IPS-NIHi7 (cell line): ENCODE data around the gene PGBD5.

ENCODE experiments used
- DNase-seq: peaks from one replicate; pipeline ENCODE4 v3.0.0; 2012; ENCODE audit warnings: mixed read lengths; ENCODE audit errors: extremely low spot score

PGBD5 gene

GRCh38 chr1:230349020-230349393 lies 77.1 kb downstream of the PGBD5 start:
- DNase-seq: no peak

GRCh38 chr1:230348386-230349019 lies 77.6 kb downstream of the PGBD5 start:
- DNase-seq: no peak

- no peak for DNase-seq
Measured at GRCh38 chr1:230347896-230348295, 78.2 kb downstream of the PGBD5 start.

GRCh38 chr1:230345139-230345885 lies 80.8 kb downstream of the PGBD5 start:
- DNase-seq: no peak

- no peak for DNase-seq
Measured at GRCh38 chr1:230342699-230343098, 83.4 kb downstream of the PGBD5 start.

GRCh38 chr1:230342019-230342418 lies 84.1 kb downstream of the PGBD5 start:
- DNase-seq: no peak

- no peak for DNase-seq
Measured at GRCh38 chr1:230341162-230341546, 85.0 kb downstream of the PGBD5 start.

GRCh38 chr1:230340526-230341161 lies 85.5 kb downstream of the PGBD5 start:
- no peak for DNase-seq

GRCh38 chr1:230339033-230339432 lies 87.1 kb downstream of the PGBD5 start:
- no peak for DNase-seq

- no peak for DNase-seq
Measured at GRCh38 chr1:230337266-230337665, 88.9 kb downstream of the PGBD5 start.

GRCh38 chr1:230335861-230336522 lies 90.1 kb downstream of the PGBD5 start:
- DNase-seq: no peak

GRCh38 chr1:230334447-230334837 lies 91.7 kb downstream of the PGBD5 start:
- DNase-seq: no peak

- DNase-seq: no peak
Measured at GRCh38 chr1:230333590-230334446, 92.3 kb downstream of the PGBD5 start.

GRCh38 chr1:230332575-230333066 lies 93.5 kb downstream of the PGBD5 start:
- DNase-seq: peak; percentile 76

GRCh38 chr1:230332061-230332460 lies 94.1 kb downstream of the PGBD5 start:
- no peak for DNase-seq

GRCh38 chr1:230330157-230330556 lies 96.0 kb downstream of the PGBD5 start:
- no peak for DNase-seq

GRCh38 chr1:230328342-230329015 lies 97.7 kb downstream of the PGBD5 start:
- no peak for DNase-seq

- peak; percentile 60 for DNase-seq
Measured at GRCh38 chr1:230327892-230328284, 98.2 kb downstream of the PGBD5 start.

GRCh38 chr1:230326971-230327891 lies 98.9 kb downstream of the PGBD5 start:
- no peak for DNase-seq

- no peak for DNase-seq
Measured at GRCh38 chr1:230323686-230324085, 102.4 kb downstream of the PGBD5 start.
